Measurements from ENCODE around the gene FADD.
A peak's percentile ranks its signal among the peaks of the same experiment; 100 is the strongest.
"Not testable (repeated sequence)": the region's sequence is repeated elsewhere in the genome, so short reads cannot be mapped to it uniquely, and the experiment has no call there.

Gene FADD

DNA sequence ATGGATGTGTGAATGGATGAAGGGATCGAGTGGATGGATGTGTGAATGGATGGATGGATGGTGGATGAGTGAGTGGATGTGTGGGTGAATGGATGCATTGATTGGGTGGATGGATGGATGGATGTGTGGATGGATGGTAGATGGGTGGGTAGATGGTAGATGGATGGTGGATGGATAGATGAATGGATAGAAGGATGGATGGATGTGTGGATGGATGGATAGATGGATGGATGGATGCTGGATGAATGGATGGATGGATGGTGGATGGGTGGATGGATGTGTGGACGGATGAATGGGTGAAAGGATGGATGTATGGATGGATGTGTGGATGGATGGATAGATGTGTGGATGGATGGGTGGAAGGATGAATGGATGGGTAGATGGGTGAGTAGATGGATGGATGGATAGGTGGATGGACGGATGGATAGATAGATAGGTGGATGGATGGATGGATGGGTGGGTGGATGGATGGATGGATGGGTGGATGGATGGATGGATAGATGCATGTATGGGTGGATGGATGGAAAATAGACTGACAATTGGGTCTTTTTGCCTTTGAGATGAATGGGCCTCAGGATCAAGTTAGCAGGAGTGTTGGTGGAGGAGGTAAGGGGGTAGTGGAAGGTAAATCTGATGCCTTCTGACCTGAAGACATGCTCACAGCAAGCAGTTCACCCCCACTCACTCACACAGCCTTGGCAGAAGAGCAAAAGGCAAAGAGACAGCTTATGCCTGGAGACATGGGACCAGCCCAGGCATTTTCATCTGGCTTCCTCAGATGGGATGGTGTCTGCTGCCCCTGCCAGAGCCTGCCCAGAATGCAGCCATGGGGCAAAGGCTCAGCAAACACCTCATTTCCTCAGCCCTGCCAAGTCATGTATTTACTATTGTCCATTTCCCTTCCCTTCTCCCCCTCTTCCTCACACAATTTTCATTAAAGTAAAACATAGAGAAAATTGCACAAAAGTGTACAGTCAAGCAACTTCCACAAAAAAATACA lies 8.0 kb upstream of the FADD start:
- Histone ChIP-seq H3K9me3 (ENCODE audit: severe bottlenecking) (no peaks in the 10 kb centered on the region), H3K4me1 (ENCODE audit: insufficient read depth, poor library complexity, severe bottlenecking) (no peaks in the 10 kb centered on the region), H3K4me3 (ENCODE audit: severe bottlenecking) (no peak overlapping the region), H3K27me3 (ENCODE audit: insufficient read depth, poor library complexity, severe bottlenecking) (no peaks in the 10 kb centered on the region), H3K27ac (ENCODE audit: poor library complexity, severe bottlenecking) (no peak overlapping the region), H3K36me3 (ENCODE audit: low read depth) (no peaks in the 10 kb centered on the region)
- peak; percentile 47 for ATAC-seq (ENCODE audit: low read depth)
- TF ChIP-seq, protein P1, sequence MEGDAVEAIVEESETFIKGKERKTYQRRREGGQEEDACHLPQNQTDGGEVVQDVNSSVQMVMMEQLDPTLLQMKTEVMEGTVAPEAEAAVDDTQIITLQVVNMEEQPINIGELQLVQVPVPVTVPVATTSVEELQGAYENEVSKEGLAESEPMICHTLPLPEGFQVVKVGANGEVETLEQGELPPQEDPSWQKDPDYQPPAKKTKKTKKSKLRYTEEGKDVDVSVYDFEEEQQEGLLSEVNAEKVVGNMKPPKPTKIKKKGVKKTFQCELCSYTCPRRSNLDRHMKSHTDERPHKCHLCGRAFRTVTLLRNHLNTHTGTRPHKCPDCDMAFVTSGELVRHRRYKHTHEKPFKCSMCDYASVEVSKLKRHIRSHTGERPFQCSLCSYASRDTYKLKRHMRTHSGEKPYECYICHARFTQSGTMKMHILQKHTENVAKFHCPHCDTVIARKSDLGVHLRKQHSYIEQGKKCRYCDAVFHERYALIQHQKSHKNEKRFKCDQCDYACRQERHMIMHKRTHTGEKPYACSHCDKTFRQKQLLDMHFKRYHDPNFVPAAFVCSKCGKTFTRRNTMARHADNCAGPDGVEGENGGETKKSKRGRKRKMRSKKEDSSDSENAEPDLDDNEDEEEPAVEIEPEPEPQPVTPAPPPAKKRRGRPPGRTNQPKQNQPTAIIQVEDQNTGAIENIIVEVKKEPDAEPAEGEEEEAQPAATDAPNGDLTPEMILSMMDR (IDR thresholded peaks at IDR 0.05; ENCODE audit: poor library complexity, severe bottlenecking), result no peak
- no peak for DNase-seq (ENCODE audit: low spot score)

DNA sequence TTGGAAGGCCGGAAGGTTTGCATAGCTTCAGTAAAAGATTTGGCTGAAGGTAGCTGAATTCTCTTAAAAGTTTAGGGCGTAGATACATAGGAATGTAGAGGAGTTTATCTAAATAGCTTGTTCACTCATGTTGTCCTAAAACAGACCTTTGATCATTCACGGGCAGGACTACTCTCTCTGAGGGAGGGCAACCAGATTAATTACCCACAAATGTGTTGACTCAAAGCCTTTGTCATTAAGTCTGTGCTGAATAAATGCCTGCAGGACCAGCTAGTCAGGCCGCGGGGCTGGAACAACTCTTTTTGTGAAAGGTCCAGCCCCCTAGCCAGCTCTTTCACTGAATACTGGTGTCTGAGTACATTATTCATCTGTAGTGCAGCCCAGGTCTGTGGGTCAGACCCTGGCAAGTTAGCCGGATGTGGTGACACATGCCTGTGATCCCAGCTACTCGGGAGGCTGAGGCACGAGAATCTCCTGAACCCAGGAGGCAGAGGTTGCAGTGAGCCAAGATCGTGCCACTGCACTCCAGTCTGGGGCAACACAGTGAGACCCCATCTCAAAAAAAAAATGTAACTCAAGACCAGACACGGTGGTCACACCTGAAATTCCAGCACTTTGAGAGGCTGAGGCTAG lies 2.8 kb upstream of the FADD start:
- TF ChIP-seq, protein P1 (IDR thresholded peaks at IDR 0.05; ENCODE audit: poor library complexity, severe bottlenecking), result no peak
- H3K27ac ChIP-seq (ENCODE audit: poor library complexity, severe bottlenecking), result no peak overlapping the region
- no peaks in the 10 kb centered on the region for H3K9me3 ChIP-seq (ENCODE audit: severe bottlenecking)
- no peak overlapping the region for H3K4me3 ChIP-seq (ENCODE audit: severe bottlenecking)
- DNase-seq (ENCODE audit: low spot score) (no peak), ATAC-seq (ENCODE audit: low read depth) (no peak)
- H3K27me3 ChIP-seq (ENCODE audit: insufficient read depth, poor library complexity, severe bottlenecking), result no peaks in the 10 kb centered on the region
- H3K36me3 ChIP-seq (ENCODE audit: low read depth), result peaks cover 14% of the 10 kb centered on the region
- peaks cover 7% of the 10 kb centered on the region for H3K4me1 ChIP-seq (ENCODE audit: insufficient read depth, poor library complexity, severe bottlenecking)

DNA sequence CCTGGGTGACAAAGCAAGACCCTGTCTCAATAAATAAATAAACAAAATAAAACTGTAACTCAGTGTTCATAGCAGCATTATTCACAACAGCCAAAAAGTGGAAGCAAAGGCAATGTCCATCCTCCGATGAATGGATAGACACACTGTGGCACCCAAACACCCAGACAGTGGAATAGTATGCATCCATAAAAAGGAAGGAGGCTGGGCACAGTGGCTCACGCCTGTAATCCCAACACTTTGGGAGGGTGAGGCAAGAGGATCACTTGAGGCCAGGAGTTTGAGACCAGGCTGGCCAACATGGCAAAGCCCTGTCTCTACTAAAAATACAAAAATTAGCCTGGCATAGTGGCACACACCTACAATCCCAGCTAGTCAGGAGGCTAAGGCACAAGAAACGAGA lies 2.0 kb upstream of the FADD start:
- ATAC-seq (ENCODE audit: low read depth); H3K27me3 ChIP-seq (ENCODE audit: insufficient read depth, poor library complexity, severe bottlenecking); H3K4me1 ChIP-seq (ENCODE audit: insufficient read depth, poor library complexity, severe bottlenecking); H3K4me3 ChIP-seq (ENCODE audit: severe bottlenecking); DNase-seq (ENCODE audit: low spot score); H3K9me3 ChIP-seq (ENCODE audit: severe bottlenecking); H3K27ac ChIP-seq (ENCODE audit: poor library complexity, severe bottlenecking): not testable (repeated sequence)
- peaks cover 19% of the 10 kb centered on the region for H3K36me3 ChIP-seq (ENCODE audit: low read depth)

DNA sequence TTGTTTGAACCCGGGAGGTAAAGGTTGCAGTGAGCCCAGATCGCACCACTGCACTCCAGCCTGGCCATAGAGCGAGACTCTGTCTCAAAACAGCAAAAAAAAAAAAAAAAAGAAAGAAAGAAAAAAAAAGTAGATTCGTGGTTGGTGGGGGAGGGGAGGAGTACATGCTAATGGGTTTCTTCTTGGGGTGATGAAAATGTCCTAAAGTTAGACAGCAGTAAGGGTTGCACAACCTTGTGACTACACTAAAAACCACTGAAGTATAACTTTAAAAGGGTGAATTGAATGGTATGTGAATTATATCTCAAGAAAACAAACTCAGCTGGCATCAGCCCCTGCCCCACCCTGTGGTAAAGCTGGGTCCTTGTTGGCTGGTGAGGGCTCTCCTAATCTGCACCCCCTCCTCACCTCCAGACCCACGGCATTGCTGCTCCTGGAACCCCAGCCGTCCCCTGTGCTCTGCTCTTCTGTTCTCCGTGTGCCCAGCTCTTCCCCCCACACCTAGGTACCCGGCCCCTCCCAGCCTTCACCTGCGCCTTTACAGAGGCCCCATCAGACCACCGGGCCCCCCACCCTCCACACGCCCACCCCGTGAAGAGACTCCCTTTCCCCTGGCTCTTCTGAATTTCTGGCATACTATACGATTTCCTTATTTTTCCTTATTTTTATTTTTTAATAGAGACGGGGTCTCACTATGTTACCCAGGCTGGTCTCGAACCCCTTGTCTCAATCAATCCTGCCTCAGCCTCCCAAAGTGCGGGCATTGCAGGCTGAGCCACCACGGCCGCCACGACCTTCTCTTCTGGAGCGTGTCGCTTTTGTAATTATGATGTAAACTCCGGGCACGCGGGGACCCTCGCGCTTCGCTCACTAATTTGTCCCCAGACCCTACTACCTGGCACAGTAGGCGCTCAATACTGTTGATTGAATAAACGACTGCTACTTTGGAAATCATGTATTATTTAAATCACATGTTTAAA lies 924 bp upstream of the FADD start:
- Histone ChIP-seq H3K27ac (ENCODE audit: poor library complexity, severe bottlenecking) (peak overlapping the region; percentile 95), H3K4me3 (ENCODE audit: severe bottlenecking) (peak overlapping the region; percentile 84), H3K9me3 (ENCODE audit: severe bottlenecking) (no peaks in the 10 kb centered on the region), H3K36me3 (ENCODE audit: low read depth) (peaks cover 30% of the 10 kb centered on the region), H3K4me1 (ENCODE audit: insufficient read depth, poor library complexity, severe bottlenecking) (peaks cover 7% of the 10 kb centered on the region), H3K27me3 (ENCODE audit: insufficient read depth, poor library complexity, severe bottlenecking) (no peaks in the 10 kb centered on the region)
- TF ChIP-seq, protein P1 (IDR thresholded peaks at IDR 0.05; ENCODE audit: poor library complexity, severe bottlenecking), result no peak
- DNase-seq (ENCODE audit: low spot score), result peak; percentile 0
- ATAC-seq (ENCODE audit: low read depth), result no peak

Data from RWPE2 (cell line).